ENCODE data around the gene PPOX. TPM values are rescaled to one million over a fixed set of nuclear protein-coding genes. Genes with fewer than 3 reads are reported as not detected.

Gene PPOX
- polyA plus RNA-seq, 1 of the 3 experiments (the other 2 are of a cell fraction) = 30.7 TPM

DNA sequence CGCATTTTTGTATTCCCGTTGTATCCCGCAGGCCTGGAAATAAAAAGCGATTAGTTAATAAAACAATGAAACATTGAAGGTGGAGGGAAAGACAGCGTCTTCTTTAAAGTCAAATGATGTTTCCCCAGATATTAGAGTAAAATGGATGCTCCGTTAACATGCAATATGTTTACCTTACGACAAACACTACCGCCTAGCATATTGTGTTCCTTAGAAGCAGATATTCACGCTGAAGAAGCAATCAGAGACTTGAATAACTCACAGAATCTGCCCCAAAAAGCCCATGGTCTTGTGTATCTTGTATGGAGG, 11.7 kb downstream of the PPOX start:
- no peaks in the 10 kb centered on the region for H3K27me3 ChIP-seq (ENCODE audit: insufficient read depth)
- H3F3A ChIP-seq (replicated peaks; ENCODE audit: insufficient read depth) = peaks cover 5% of the 10 kb centered on the region
- H3K9me3 ChIP-seq = no peaks in the 10 kb centered on the region
- H3K4me3 ChIP-seq (ENCODE audit: low read depth in 2 of 2, low read length in 1 of 2) = peak overlapping the region; percentile 73; a peak in 2 of 4 replicates
- H3K9me2 ChIP-seq = no peaks in the 10 kb centered on the region
- peak overlapping the region; percentile 98 for H3K4me2 ChIP-seq
- H3K9ac ChIP-seq = peak overlapping the region; percentile 77; the same call in 1 of the 2 replicates
- peak overlapping the region; percentile 87 for H2AFZ ChIP-seq (ENCODE audit: low read depth)
- TF ChIP-seq SMC3 (IDR thresholded peaks at IDR 0.05; ENCODE audit: low read depth, low read length) (no peak), TAF1 (IDR thresholded peaks at IDR 0.05; ENCODE audit: borderline replicate concordance, low read depth, low read length) (no peak), RCOR1 (IDR thresholded peaks at IDR 0.05; ENCODE audit: low read length) (no peak), TCF12 (IDR thresholded peaks at IDR 0.05) (no peak), TEAD4 (IDR thresholded peaks at IDR 0.05; ENCODE audit: borderline replicate concordance, insufficient read depth) (no peak), PBX3 (IDR thresholded peaks at IDR 0.05) (no peak), SIN3A (IDR thresholded peaks at IDR 0.05; ENCODE audit: borderline replicate concordance, low read depth, low read length) (no peak)
- H3K36me3 ChIP-seq (replicated peaks in 1 of 2; ENCODE audit: control insufficient read depth in 1 of 2, insufficient read depth in 2 of 2, low read length in 1 of 2) = peaks cover 19 to 25% of the 10 kb centered on the region in 2 experiments
- H3K79me2 ChIP-seq (ENCODE audit: insufficient read depth) = peaks cover 17% of the 10 kb centered on the region
- WGBS (ENCODE audit: low lambda C conversion rate) = 83% methylated on average over 9 of the region's 9 CpGs
- H4K20me1 ChIP-seq (ENCODE audit: insufficient read depth) = no peaks in the 10 kb centered on the region
- H3K4me1 ChIP-seq (ENCODE audit: control insufficient read depth in 1 of 2, insufficient read depth in 2 of 2, low read depth in 1 of 2, low read length in 1 of 2) = peaks cover 0 to 18% of the 10 kb centered on the region in 2 experiments; a peak in 1 of 4 replicates
- peak overlapping the region; percentile 44 to 74; a peak in 3 of 4 replicates for H3K27ac ChIP-seq (ENCODE audit: low read depth in 2 of 2, low read length in 1 of 2)
- CTCF ChIA-PET = interaction anchor here (1.0 to 4.1 kb wide), 3 partner anchors 12 to 16 kb away, joined by 3 to 29 read pairs (median 3); partner anchors contain the start of gene PPOX
- POLR2A ChIA-PET = no interaction called here
- no peak for DNase-seq

GRCh38 chr1:161179698-161180097, 13.5 kb downstream of the PPOX start:
- no peaks in the 10 kb centered on the region for H3K9me2 ChIP-seq
- no peak overlapping the region for H3K4me3 ChIP-seq (ENCODE audit: low read depth in 2 of 2, low read length in 1 of 2)
- H3K9me3 ChIP-seq = no peaks in the 10 kb centered on the region
- no peaks in the 10 kb centered on the region for H3K27me3 ChIP-seq (ENCODE audit: insufficient read depth)
- 91% methylated on average over 3 of the region's 3 CpGs for WGBS (ENCODE audit: low lambda C conversion rate)
- no peak overlapping the region for H2AFZ ChIP-seq (ENCODE audit: low read depth)
- no peak overlapping the region for H3K9ac ChIP-seq
- H3K36me3 ChIP-seq (replicated peaks in 1 of 2; ENCODE audit: control insufficient read depth in 1 of 2, insufficient read depth in 2 of 2, low read length in 1 of 2) = peaks cover 6 to 11% of the 10 kb centered on the region in 2 experiments
- H3K27ac ChIP-seq (ENCODE audit: low read depth in 2 of 2, low read length in 1 of 2) = no peak overlapping the region
- CTCF ChIA-PET = interaction anchor here (0.9 to 5.6 kb wide), 3 partner anchors 13 to 202 kb away, joined by 3 to 32 read pairs (median 5); no protein-coding TSS in a partner anchor
- POLR2A ChIA-PET = no interaction called here
- H4K20me1 ChIP-seq (ENCODE audit: insufficient read depth) = no peaks in the 10 kb centered on the region
- no peak overlapping the region for H3K4me2 ChIP-seq
- H3F3A ChIP-seq (replicated peaks; ENCODE audit: insufficient read depth) = peaks cover 10% of the 10 kb centered on the region
- H3K79me2 ChIP-seq (ENCODE audit: insufficient read depth) = peaks cover 17% of the 10 kb centered on the region
- DNase-seq = no peak
- TF ChIP-seq FOXM1 (IDR thresholded peaks at IDR 0.05; ENCODE audit: low read depth) = no peak
- TF ChIP-seq NFIC (IDR thresholded peaks at IDR 0.05; ENCODE audit: borderline replicate concordance) = no peak
- no peak for TF ChIP-seq MXI1 (IDR thresholded peaks at IDR 0.05; ENCODE audit: low read depth, low read length)
- TF ChIP-seq TAF1 (IDR thresholded peaks at IDR 0.05; ENCODE audit: borderline replicate concordance, low read depth, low read length) = no peak
- no peak for TF ChIP-seq USF1 (IDR thresholded peaks at IDR 0.05; ENCODE audit: borderline replicate concordance, low read depth)
- no peak for TF ChIP-seq CHD2 (IDR thresholded peaks at IDR 0.05; ENCODE audit: low read length, partially characterized antibody)
- TF ChIP-seq YY1 (IDR thresholded peaks at IDR 0.05; ENCODE audit: low read depth) = no peak
- TF ChIP-seq RFX5 (IDR thresholded peaks at IDR 0.05; ENCODE audit: low read length) = no peak
- TF ChIP-seq FOXJ3 (CRISPR knock-in tag; IDR thresholded peaks at IDR 0.05) = no peak
- TF ChIP-seq RCOR1 (IDR thresholded peaks at IDR 0.05; ENCODE audit: low read length) = no peak
- no peak for TF ChIP-seq GABPA (IDR thresholded peaks at IDR 0.05; ENCODE audit: low read depth)
- peaks cover 0 to 18% of the 10 kb centered on the region in 2 experiments; a peak in 1 of 4 replicates for H3K4me1 ChIP-seq (ENCODE audit: control insufficient read depth in 1 of 2, insufficient read depth in 2 of 2, low read depth in 1 of 2, low read length in 1 of 2)
